Fibroblast of skin of back (primary cell): ENCODE data around the gene PTPRK.
"Not testable (repeated sequence)": the region's sequence is repeated elsewhere in the genome, so short reads cannot be mapped to it uniquely, and the experiment has no call there.

Source experiments
- DNase-seq: peaks from one replicate; pipeline ENCODE4 v3.0.0-alpha.2; 2013

PTPRK gene

DNA sequence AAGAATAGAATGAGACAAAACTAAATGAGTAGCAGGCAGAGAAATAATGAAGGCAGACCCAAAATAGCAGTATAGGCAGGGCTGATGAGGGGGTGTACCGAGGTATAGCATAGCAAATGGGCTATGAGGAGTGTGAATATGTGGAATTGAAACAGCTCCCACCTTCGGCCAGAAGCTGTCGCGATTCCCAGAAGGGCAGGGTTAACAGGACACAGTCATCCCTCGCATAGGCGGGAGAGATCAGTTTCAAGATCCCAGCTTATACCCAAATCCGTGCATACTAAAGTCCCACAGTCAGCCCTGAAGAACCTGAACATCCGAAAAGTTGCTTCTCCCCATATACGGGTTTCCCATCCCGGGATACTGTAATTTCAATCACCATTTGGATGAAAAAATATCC is 82.7 kb downstream of the PTPRK start:
- no peak for DNase-seq

DNA sequence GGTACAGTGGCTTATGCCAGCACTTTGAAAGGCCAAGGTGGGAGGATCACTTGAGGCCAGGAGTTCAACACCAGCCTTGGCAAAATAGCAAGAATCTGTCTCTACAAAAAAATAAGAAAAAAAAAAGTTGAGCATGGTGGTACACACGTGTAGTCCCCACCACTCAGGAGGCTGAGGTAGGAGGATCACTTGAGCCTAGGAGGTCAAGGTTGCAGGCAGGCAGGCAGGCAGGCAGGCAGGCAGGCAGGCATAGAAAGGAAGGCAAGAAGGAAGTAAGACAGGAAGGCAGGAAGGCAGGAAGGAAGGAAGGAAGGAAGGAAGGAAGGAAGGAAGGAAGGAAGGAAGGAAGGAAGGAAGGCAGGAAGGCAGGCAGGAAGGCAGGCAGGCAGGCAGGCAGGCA is 85.6 kb downstream of the PTPRK start:
- DNase-seq, result not testable (repeated sequence)

DNA sequence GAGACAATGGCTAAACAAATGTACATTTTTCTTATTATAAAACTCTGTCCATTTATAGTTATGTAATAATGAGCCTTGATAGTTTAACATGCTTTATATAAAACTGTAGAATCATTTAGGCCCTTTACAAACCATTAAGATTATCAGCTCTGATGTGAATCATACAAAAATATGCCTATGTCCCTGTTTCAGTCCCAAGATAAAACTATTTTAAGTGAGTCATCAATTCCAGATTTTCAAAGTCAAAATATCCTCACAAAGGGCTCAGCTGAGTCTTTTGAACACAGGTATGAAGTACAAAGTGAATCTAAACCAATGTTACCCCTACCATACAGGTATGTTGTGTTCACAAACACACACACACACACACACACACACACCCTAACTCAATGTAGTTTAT is 88.0 kb downstream of the PTPRK start:
- peak; percentile 81 for DNase-seq

DNA sequence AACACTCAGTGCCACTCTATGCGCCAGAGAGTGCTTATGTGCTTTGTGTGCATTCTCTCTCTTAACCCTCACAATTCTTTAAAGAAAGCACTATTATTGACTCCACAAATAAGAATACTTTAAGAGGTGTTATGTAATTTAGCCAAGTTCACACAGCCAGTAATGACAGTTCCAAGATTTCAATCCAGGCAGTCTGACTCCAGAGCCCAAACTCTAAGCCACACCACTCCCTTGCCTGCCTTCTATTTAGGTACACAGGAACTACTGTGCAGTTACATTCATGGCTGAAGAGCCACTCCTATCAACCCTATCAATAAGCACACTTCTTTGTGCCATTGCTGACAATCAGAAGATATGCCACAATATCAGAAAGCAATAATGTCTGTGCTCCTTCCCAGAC is 93.3 kb downstream of the PTPRK start:
- no peak for DNase-seq

DNA sequence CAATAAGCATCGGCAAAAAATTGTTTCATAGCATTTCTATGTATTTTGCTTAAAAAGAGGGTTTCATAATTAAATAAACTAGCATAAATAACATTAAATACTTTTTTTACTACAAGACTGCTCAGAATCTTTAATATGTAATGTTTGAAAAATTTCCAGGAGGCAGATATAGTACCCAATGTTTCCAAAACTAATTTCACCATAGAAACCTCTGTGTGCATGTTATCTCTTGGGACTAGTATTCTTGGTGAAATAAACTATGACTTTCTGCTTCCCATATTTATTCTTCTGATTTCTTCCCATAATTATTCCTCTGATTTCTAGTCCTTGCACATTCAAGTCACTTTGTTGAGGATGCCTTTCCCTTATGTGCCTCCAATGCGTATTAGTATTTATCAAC is 94.5 kb downstream of the PTPRK start:
- DNase-seq, result no peak

DNA sequence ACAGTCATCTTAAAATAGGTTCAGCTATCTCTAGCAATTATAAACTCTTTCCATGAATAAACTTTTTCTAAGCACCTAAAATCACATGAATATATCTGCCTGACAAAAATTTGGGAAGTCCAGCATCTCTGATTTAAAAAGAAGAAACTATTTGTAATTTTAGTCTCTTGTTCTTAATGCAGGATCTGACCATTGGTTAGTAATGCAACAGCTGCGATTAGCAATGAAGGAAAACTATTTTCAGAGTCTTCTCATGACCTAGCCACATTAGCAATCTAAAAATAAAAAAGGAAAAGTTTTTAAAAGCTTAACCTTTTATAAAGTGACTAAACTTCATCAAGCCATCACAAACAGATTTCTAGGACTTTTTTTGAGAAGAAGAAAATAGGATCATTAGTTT is 97.5 kb downstream of the PTPRK start:
- no peak for DNase-seq

DNA sequence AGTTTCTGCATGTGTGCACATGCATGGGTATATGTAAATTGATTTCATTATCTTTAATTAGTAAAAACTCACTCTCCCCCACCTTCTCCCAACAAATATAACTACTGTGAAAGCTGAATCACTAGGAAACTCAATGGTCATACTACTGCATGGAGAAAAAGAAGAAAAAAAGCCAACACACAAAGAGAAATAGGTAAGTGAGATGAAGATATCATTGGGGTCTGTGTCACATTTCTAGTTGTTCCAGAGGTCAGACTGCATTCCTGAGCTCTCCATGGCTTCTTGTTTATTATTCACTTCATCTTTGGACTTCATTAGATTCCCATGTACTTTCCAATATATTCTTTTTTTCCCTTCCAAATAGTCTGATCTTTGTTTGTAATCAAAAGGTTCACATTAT is 98.2 kb downstream of the PTPRK start:
- no peak for DNase-seq

DNA sequence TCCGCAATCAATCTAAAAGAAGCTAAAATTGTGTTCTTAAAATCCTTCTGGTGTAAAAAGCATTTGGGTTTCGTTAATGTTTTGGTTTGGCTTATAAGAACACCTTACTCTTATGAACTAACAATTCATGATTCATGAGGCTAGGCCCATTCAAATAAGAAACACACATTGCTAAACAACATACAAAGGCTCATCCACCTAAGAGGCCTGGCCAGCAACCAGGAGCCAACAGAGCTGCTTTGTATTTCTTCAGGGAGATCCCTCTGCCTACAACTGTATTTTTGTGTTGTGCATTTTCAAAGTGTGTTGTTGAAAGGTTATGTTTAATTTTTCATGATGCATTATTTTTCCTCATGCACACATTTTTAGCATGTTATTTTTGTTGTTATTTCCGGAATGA is 98.6 kb downstream of the PTPRK start:
- no peak for DNase-seq

DNA sequence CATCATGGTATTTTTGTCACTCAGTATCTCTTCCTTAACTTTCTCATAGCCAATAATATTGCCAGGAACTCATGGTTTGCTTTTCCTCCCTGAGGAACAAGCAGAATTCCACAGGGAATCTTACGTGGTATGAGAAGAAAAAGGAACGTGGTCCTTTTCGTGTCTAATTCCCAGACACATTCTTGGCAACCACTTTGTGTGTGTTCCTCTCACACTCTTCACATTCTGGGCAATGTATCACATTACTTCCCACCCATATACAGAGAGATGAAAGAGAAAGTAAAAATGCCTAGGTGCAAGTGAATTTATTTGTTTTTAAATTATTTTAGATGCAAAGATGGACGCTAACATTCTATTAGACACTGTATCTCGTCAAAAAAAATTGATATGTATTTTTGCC is 102.7 kb downstream of the PTPRK start:
- peak; percentile 37 for DNase-seq

DNA sequence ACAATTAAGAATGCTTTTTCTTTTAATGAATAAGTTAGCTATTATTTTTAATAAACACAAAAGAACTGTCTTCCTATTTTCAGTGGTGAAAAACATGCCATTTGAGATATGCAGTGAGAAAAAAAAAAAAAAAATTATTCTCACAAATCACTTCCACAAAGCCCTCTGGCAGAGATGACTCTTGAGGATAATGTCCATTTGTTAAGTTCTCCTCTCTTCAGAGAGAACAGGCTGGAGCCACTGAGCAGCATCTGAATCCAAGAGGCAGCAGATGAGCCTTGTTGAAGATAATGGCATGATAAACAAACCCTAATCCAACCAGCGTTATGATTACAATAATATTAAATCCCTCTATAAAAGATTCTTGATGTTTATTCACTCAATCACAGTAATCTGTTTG is 105.0 kb downstream of the PTPRK start:
- DNase-seq, result no peak

DNA sequence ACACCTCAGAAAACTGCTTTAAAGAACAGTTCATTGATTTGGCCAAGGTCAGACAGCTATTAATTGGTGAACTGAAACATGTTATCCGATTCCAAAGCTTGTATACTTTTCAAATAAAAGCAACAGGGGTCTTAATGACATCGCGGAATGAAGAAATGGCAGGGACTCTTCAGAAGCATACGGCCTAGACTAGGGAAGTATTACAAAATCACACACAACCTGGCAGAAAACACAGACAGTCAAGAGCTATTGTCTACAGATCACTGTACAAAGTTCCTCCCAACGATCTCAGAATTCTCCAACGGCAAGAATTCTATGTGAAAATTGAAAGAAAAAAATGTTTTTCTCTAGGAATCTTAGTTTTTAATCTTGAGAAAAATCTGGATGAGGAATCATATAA is 105.5 kb downstream of the PTPRK start:
- no peak for DNase-seq

DNA sequence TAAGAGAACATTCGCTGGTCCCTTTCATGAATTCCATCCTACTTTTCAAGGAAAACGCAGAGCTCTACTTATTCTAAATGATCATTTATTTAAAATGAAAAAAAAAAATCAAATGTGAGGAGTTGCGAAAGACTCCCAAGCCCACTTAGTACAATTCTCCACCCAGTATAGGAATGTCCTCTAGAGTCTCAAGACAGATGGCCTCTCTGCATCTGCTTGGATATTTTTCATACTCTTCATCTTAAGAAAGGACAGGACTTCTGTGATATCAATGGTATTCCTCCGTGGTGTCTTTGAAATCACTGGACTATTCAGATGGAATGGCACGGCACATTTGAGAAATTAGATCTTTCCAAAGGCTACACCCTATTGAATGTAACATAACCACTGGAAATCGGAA is 107.1 kb downstream of the PTPRK start:
- DNase-seq, result no peak

DNA sequence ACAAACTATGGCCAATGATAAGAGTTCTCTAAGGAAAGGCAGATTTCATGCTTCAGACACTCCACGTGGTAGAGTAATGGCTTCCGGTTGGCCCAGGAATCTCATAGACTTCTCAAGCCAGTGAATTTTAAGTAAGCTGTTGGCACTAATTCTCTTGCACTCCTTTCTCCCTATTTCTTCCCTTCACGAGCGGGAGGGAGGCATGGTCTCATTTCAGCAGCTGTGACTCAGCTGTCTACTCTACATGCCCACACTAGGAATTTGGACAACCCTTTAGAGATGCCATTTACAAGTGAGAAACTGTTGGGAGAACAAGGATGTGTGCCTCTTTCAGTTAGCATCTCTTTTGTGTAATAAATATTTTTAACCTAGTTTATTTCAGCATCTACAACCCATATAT is 107.7 kb downstream of the PTPRK start:
- DNase-seq, result peak; percentile 33

DNA sequence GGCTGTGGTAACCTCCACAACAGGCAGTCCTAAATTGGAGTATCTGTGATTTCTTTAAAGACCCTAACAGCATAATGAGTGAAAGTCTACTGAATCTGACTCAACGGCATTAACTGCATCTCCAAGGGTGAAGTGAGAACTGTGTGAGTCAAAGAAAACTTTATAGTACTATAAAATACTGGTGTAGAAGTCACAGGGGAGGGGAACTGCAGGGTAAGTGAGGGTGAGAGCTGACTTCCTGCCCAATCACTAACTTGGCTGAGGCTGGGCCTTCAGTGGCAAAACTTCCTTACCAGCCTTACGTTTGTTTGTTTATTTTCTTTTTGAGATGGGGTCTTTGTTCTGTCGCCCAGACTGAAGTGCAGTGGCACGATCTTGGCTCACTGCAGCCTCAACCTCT is 109.8 kb downstream of the PTPRK start:
- DNase-seq, result no peak

DNA sequence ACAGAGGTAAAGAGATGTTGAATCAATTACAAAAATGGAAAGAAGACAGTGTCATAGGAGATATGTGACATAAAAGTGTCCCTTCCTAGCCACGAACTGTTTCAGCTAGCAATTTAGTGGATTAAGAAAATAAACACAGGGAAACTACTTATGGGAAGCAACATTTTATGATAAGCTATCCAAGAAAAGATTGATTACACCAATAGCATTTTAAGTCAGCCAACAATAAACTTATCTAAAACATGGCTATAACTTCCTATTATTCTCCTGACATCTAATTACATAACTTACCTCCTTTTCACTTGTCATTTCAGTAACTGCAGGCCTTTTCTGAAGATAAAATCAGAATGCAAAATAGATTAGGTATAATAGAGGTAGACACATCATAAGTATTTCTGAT is 111.4 kb downstream of the PTPRK start:
- no peak for DNase-seq

DNA sequence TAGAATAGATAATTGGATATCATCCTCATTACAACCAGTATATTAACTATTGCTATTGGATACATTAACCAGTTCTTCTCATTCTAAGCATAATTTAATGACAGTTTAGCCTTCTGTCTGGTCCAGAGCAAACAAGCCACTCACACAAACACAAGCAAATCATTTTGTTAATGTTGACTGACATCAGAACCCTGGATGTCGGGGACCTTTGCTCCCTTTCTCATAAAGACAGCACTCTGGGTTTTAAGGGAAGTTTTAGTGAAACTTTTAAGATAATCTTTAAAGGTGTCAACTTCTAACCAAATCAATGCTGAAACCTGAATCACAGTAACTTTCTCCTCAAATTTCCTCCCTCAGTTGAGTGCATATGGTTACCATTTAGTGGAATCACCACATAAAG is 113.9 kb downstream of the PTPRK start:
- no peak for DNase-seq

DNA sequence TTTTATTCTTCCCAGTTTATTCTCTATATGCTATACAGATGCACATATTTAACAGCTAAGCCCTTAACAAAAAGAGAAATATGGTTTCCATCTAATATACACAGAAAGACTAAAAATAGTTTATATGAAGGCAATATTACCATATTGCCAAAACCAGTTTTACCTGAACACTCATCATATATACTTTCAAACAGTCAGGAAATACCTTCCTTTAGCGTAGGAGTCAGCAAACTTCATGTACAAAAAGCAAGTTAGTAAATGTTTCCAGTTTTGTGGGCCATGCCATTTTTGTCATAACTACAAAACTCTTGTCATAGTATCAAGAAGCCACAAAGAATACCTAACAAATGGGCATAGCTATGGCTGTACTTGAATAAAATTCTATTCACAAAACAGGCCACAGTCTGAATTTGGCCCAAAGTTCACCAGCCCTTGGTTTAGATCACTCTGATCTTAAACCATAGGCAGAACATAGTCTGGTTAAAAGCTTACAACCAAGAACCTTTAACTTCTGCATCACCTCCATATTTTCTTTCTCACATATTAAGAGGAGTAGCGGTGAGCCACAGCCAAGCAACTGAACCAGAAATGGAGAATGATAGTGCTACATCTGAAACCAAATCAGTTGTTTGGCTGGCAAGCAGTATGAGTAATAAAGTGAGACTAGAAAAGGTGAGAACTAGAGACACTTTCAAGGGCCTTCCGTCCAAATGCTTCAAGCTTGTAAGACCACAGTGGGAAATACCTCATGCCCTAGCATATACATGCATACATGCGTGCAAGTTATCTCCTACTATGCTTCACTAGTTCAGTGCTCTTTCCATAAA is 116.6 kb downstream of the PTPRK start:
- DNase-seq, result no peak

DNA sequence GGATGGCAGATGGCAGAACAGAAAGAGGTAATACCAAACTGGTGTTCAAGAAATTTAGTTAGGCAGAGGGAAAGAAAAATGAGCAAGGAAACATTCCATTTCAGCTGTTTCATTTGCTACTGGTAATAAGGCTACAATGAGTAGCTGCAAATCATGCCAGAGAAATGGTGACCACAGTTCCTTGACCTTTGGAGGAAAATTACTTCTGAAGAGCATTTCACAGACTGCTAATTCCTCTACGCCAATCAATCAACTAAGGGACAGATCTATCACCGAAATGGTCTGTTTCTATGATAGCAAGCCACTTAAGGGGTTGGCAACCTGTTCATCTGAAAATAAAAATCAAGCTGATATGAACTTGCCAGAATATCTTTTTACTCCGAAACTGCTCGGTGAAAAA is 119.5 kb downstream of the PTPRK start:
- DNase-seq, result no peak

DNA sequence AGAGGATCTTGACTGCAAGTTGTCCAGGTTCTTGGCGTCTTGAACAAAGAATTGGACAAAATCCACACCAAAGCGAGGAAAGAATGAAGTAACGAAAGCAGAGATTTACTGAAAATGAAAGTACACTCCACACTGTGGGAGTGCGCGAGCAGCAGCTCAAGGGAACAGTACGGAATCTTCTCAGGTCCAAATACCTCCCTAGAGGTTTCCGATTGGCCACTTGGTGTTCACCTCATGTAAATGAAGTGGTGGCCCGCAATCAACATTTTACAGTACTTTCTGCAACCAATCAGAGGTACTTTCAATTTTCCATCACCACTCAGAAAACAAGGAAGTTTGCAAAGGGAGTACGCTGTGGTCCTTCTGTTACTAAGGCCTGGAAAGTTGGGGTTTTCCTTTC is 122.4 kb downstream of the PTPRK start:
- DNase-seq, result no peak

DNA sequence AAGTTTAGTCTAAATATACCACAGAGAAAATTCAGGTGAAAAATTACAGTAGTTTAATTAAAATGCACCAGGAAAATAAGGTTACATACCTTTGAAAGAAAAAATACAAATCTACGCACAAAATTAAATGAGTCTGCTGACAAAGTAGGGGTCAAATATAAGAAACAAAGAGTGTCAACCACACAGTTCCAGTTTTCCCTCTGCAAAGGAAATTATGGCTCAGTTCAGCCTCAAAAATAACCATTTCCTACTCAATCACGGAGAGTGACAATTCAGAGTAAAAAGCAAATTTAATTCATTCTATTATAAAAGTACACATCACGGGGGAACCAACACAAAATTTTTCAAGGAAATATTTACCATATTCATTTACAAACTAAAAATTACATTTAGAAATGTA is 124.8 kb downstream of the PTPRK start:
- DNase-seq, result no peak

DNA sequence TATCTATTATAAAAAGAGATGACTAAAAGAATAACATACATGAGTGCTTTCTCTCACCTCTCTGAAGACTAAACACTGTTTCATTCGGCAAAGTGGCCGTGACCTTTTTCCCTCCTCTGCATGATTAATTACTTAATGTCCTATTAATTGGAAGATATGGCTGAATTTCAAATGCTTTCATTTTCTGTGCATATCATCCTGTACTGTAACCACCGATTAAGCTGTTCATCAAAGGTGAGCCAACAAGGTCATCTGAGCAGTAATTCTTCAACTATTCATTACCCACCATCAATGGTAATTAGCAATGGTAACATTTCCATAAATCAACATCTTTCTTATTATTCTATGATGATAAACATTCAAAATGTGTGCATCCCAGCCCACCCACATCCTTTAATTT is 125.2 kb downstream of the PTPRK start:
- no peak for DNase-seq

DNA sequence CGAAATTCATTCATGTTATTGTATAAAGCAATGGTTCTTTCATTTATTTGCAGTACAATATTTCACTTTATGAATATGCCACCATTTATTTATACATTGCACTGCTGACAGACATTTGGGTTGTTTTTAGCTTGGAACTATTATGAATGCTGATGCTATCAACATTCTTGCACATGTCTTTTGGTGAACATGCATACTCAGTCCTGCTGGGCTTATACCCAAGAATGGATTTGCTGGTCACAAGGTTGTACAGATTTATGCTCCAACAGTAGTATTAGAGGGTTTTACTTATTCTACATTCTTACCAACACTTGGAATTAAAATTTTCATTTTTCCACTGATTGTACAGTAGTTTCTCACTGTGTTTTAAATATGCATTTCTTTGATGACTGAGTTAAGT is 126.2 kb downstream of the PTPRK start:
- no peak for DNase-seq

DNA sequence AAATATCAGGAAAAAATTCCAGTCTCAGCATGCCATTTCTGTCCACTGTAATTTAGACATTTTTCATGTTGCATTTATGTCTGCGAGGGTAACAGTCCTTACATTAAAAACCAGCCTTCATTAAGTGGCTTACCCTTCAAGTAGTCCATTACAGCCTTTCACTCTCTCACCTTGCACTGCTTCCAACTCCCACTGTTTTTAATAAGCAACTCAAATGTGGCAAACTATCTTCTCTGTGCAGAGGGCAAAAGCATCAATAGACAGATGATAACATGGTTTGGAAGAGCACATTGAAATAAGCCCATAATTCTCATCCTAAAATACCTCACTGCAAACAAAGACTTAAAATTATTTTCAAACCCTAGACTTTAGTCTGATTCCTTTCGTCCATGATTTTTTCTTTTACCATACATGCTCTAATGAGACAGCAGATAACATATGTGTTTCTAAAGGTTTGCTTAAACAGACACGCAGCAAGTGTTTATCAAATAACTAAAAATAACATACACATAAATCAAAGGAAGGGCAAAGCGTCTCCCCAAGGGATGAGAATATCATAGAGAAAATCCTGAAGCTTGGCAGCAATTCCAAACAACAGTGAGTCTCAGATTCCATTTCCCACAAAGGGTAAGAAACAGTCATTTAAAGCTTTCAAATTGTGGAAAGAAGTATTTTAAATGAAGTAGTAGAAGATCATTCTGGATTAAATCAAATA is 130.4 kb downstream of the PTPRK start:
- no peak for DNase-seq

DNA sequence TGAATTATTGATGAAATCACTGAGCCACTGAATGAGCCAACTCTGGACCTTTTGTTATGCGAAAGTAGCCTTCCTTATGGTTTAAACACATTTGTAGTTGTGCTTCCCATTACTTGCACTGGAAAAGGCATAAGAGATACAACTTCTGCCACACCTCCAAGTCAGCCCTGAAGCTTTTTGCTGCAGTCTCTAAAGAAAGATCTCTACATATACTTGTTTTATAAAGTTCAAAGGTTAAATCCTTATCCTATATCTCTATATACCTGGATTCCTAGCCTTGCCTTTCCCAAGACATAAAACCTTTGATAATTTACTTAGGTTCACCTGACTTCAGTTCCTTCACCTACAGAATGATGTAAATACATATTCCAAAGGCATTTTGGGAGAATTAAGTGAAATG is 132.0 kb downstream of the PTPRK start:
- DNase-seq, result no peak

DNA sequence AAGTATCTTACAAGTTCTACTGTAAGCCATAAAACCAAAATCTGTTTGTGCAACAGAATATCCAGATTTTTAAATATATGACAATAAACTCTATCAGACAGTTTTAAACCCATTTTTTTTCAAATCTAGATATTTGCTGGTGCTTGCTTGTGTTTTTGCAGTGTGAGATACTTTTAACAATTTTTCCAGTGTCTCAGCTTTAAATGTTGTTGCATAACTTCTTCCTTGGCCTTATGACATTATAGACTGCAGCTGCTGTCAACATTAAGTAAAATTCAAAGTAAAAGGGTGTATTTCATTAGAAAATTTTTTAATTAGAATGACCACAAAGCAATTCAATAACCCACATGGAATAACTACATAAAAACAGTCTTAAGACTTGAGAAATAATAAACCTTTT is 139.5 kb downstream of the PTPRK start:
- DNase-seq, result no peak
